GM23338 (cell line): ENCODE results near the gene ADI1. TPM values are rescaled to one million over a fixed set of nuclear protein-coding genes. Genes with fewer than 3 reads are reported as not detected.

Experiments
- ATAC-seq: fragments of 200-7000 bp; cut with Tn5 transposase; 3 replicates; pipeline ENCODE4 v1.9.1; 2020
- DNase-seq: peaks from one replicate; pipeline ENCODE4 v3.0.0-alpha.2; 2015; ENCODE audit warnings: low spot score
- H2AFZ ChIP-seq: fragments of 200-600 bp; sonication (generic); 2 replicates; pipeline ENCODE4 v1.8.0; 2016; ENCODE audit warnings: antibody characterized with exemption, mild to moderate bottlenecking, moderate library complexity
- H3F3A ChIP-seq: fragments of 200-600 bp; sonication (generic); replicated peaks from 2 replicates; pipeline ENCODE4 v1.8.0; 2017; ENCODE audit warnings: antibody characterized with exemption, mixed run types, low read depth
- H3K27ac ChIP-seq: fragments of 200-600 bp; sonication (generic); 2 replicates; pipeline ENCODE4 v1.6.1; 2016; ENCODE audit warnings: low read depth
- H3K27me3 ChIP-seq: fragments of 200-600 bp; sonication (generic); 2 replicates; pipeline ENCODE4 v1.8.0; 2016; ENCODE audit warnings: mild to moderate bottlenecking, mixed run types, moderate library complexity; ENCODE audit not compliant: insufficient read depth
- H3K36me3 ChIP-seq: fragments of 200-600 bp; sonication (generic); 2 replicates; pipeline ENCODE4 v1.8.0; 2016; ENCODE audit warnings: mild to moderate bottlenecking; ENCODE audit not compliant: insufficient read depth
- H3K4me1 ChIP-seq: fragments of 200-600 bp; sonication (generic); 2 replicates; pipeline ENCODE4 v1.8.0; 2016; ENCODE audit warnings: mild to moderate bottlenecking, moderate library complexity; ENCODE audit not compliant: insufficient read depth
- H3K4me2 ChIP-seq: fragments of 200-600 bp; sonication (generic); 2 replicates; pipeline ENCODE4 v1.7.1; 2017; ENCODE audit warnings: mixed run types
- H3K4me3 ChIP-seq: fragments of 200-600 bp; sonication (generic); 2 replicates; pipeline ENCODE4 v1.6.1; 2016; ENCODE audit warnings: mixed run types
- H3K79me2 ChIP-seq: fragments of 200-600 bp; sonication (generic); replicated peaks from 2 replicates; pipeline ENCODE4 v1.8.0; 2017; ENCODE audit warnings: mild to moderate bottlenecking; ENCODE audit not compliant: insufficient read depth
- H3K9me2 ChIP-seq: fragments of 200-600 bp; sonication (generic); 2 replicates; pipeline ENCODE4 v1.8.0; 2017; ENCODE audit not compliant: insufficient read depth
- H4K20me1 ChIP-seq: fragments of 200-600 bp; sonication (generic); replicated peaks from 2 replicates; pipeline ENCODE4 v1.8.0; 2017; ENCODE audit warnings: mild to moderate bottlenecking; ENCODE audit not compliant: insufficient read depth
- H3K27ac Mint-ChIP-seq: 2 replicates; pipeline ENCODE4 v1.8.0; 2020; ENCODE audit warnings: inconsistent platforms, mild to moderate bottlenecking, moderate library complexity, mixed read lengths
- H3K27me3 Mint-ChIP-seq: 3 replicates; pipeline ENCODE4 v1.8.0; 2022; ENCODE audit warnings: low read depth, mild to moderate bottlenecking, moderate library complexity, mixed read lengths, inconsistent platforms; ENCODE audit not compliant: insufficient read depth, poor library complexity
- H3K36me3 Mint-ChIP-seq: 3 replicates; pipeline ENCODE4 v1.8.0; 2021; ENCODE audit warnings: low read depth, mild to moderate bottlenecking, inconsistent platforms, moderate library complexity, mixed read lengths
- H3K4me1 Mint-ChIP-seq: 3 replicates; pipeline ENCODE4 v1.8.0; 2020; ENCODE audit warnings: mild to moderate bottlenecking, inconsistent platforms, mixed read lengths
- H3K4me3 Mint-ChIP-seq: 3 replicates; pipeline ENCODE4 v1.8.0; 2021; ENCODE audit warnings: moderate library complexity, mild to moderate bottlenecking, inconsistent platforms, mixed read lengths
- H3K9me3 Mint-ChIP-seq: 3 replicates; pipeline ENCODE4 v1.8.0; 2020; ENCODE audit warnings: moderate library complexity, mild to moderate bottlenecking, inconsistent platforms, mixed read lengths
- EZH2 ChIP-seq: fragments of 200-600 bp; sonication (generic); IDR thresholded peaks from one replicate; pipeline ENCODE4 v1.8.0; 2017; ENCODE audit warnings: antibody characterized with exemption, mild to moderate bottlenecking, low read depth; ENCODE audit not compliant: unreplicated experiment
- EZH2phosphoT487 ChIP-seq: fragments of 200-600 bp; sonication (generic); IDR thresholded peaks from one replicate; pipeline ENCODE4 v1.8.1; 2018; ENCODE audit warnings: antibody characterized with exemption; ENCODE audit not compliant: unreplicated experiment
- JUNB ChIP-seq: IDR thresholded peaks from one replicate; pipeline ENCODE4 v1.6.1; 2016; ENCODE audit warnings: antibody characterized with exemption; ENCODE audit not compliant: unreplicated experiment
- NANOG ChIP-seq: IDR thresholded peaks from 2 replicates; pipeline ENCODE4 v1.6.1; 2016; ENCODE audit warnings: antibody characterized with exemption, borderline replicate concordance
- ZNF114 ChIP-seq: fragments of 250-450 bp; sonication (Bioruptor Pico); IDR thresholded peaks from 2 replicates; pipeline ENCODE4 v1.5.0; 2020; ENCODE audit warnings: mild to moderate bottlenecking, moderate library complexity
- ZNF331 ChIP-seq: fragments of 250-450 bp; sonication (Bioruptor Pico); IDR thresholded peaks from 2 replicates; pipeline ENCODE4 v1.5.0; 2020; ENCODE audit warnings: low read depth, mild to moderate bottlenecking, moderate library complexity
- polyA plus RNA-seq: library from polyadenylated mRNA; unstranded; fragments of >200 nt; fragmentation: Nextera tagmentation; extraction: Ambion mirVana; gene quantifications from 2 replicates; pipeline ENCODE4 v1.2.1, GENCODE V29; 2016
- total RNA-seq: library from RNA; depleted of rRNA; stranded (reverse); fragments of >200 nt; shearing (Covaris generic); gene quantifications from 2 replicates; pipeline ENCODE4 v1.2.3, GENCODE V29; 2014
- TF ChIP-seq, protein P1 (sequence below): fragments of 250-450 bp; sonication (Bioruptor Pico); IDR thresholded peaks from 2 replicates; pipeline ENCODE4 v1.5.0; 2020; ENCODE audit warnings: mild to moderate bottlenecking, moderate library complexity
- TF ChIP-seq, protein P2 (sequence below): IDR thresholded peaks from 2 replicates; pipeline ENCODE4 v1.6.1; 2016; ENCODE audit warnings: antibody characterized with exemption
- TF ChIP-seq, protein P3 (sequence below), 2 experiments: fragments of 200-600 bp in 1 of 2; sonication (generic) in 1 of 2; conservative IDR thresholded peaks; 2 replicates each; pipeline versions ENCODE4 v1.5.1 to v1.6.1; 2016 to 2017; ENCODE audit warnings: antibody characterized with exemption in 2 of 2, low read depth in 2 of 2, mild to moderate bottlenecking in 2 of 2, moderate library complexity in 1 of 2
- TF ChIP-seq, protein P4 (sequence below): IDR thresholded peaks from one replicate; pipeline ENCODE4 v1.6.1; 2018; ENCODE audit warnings: antibody characterized with exemption; ENCODE audit not compliant: unreplicated experiment

Gene ADI1
- total and polyA plus RNA-seq, 2 experiments from 2014 or later = 16.3 to 31.9 TPM

DNA sequence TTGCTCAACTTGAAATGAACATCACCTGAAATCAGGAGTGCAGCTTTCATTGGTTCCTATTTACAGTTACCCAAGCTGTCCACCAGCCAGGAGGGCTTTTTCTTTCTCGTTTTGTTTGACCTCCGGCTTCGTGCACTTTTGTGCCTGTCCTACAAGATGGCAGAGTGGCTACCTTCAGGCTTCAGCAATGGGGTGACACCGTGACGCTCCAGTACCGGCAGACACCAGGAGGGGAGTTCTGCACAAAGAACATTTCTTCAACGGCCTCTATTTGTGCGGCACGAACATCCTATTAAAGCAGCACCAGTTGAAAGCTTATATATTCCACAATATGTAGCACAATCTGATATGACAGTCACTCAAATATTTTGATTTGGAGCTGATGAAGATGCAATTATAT lies 20.5 kb upstream of the ADI1 start:
- peaks cover 18% of the 10 kb centered on the region for H4K20me1 ChIP-seq
- peak; percentile 51 for DNase-seq
- H3K4me1 Mint-ChIP-seq = peaks cover 11% of the 10 kb centered on the region; the same call in 1 of the 3 replicates
- H3K4me1 ChIP-seq = no peaks in the 10 kb centered on the region
- peaks cover 7% of the 10 kb centered on the region for H3K27me3 Mint-ChIP-seq
- H3K4me3 ChIP-seq = no peak overlapping the region
- no peak overlapping the region for H2AFZ ChIP-seq
- ATAC-seq = 0 out of 3 replicates have a peak, but pooled peaks have one; percentile 11
- H3K79me2 ChIP-seq = peaks cover 34% of the 10 kb centered on the region
- H3K27ac Mint-ChIP-seq = no peak overlapping the region; the same call in 1 of the 2 replicates
- no peaks in the 10 kb centered on the region; the same call in 2 of the 3 replicates for H3K9me3 Mint-ChIP-seq
- TF ChIP-seq JUNB (no peak), ZNF114 (CRISPR knock-in tag) (no peak), EZH2phosphoT487 (no peak), ZNF331 (no peak), EZH2 (no peak), NANOG (no peak)
- TF ChIP-seq, protein P1, sequence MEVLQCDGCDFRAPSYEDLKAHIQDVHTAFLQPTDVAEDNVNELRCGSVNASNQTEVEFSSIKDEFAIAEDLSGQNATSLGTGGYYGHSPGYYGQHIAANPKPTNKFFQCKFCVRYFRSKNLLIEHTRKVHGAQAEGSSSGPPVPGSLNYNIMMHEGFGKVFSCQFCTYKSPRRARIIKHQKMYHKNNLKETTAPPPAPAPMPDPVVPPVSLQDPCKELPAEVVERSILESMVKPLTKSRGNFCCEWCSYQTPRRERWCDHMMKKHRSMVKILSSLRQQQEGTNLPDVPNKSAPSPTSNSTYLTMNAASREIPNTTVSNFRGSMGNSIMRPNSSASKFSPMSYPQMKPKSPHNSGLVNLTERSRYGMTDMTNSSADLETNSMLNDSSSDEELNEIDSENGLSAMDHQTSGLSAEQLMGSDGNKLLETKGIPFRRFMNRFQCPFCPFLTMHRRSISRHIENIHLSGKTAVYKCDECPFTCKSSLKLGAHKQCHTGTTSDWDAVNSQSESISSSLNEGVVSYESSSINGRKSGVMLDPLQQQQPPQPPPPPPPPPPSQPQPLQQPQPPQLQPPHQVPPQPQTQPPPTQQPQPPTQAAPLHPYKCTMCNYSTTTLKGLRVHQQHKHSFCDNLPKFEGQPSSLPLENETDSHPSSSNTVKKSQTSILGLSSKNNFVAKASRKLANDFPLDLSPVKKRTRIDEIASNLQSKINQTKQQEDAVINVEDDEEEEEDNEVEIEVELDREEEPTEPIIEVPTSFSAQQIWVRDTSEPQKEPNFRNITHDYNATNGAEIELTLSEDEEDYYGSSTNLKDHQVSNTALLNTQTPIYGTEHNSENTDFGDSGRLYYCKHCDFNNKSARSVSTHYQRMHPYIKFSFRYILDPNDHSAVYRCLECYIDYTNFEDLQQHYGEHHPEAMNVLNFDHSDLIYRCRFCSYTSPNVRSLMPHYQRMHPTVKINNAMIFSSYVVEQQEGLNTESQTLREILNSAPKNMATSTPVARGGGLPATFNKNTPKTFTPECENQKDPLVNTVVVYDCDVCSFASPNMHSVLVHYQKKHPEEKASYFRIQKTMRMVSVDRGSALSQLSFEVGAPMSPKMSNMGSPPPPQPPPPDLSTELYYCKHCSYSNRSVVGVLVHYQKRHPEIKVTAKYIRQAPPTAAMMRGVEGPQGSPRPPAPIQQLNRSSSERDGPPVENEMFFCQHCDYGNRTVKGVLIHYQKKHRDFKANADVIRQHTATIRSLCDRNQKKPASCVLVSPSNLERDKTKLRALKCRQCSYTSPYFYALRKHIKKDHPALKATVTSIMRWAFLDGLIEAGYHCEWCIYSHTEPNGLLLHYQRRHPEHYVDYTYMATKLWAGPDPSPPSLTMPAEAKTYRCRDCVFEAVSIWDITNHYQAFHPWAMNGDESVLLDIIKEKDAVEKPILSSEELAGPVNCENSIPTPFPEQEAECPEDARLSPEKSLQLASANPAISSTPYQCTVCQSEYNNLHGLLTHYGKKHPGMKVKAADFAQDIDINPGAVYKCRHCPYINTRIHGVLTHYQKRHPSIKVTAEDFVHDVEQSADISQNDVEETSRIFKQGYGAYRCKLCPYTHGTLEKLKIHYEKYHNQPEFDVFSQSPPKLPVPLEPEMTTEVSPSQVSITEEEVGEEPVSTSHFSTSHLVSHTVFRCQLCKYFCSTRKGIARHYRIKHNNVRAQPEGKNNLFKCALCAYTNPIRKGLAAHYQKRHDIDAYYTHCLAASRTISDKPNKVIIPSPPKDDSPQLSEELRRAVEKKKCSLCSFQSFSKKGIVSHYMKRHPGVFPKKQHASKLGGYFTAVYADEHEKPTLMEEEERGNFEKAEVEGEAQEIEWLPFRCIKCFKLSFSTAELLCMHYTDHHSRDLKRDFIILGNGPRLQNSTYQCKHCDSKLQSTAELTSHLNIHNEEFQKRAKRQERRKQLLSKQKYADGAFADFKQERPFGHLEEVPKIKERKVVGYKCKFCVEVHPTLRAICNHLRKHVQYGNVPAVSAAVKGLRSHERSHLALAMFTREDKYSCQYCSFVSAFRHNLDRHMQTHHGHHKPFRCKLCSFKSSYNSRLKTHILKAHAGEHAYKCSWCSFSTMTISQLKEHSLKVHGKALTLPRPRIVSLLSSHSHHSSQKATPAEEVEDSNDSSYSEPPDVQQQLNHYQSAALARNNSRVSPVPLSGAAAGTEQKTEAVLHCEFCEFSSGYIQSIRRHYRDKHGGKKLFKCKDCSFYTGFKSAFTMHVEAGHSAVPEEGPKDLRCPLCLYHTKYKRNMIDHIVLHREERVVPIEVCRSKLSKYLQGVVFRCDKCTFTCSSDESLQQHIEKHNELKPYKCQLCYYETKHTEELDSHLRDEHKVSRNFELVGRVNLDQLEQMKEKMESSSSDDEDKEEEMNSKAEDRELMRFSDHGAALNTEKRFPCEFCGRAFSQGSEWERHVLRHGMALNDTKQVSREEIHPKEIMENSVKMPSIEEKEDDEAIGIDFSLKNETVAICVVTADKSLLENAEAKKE (CRISPR knock-in tag) = no peak
- TF ChIP-seq, protein P2, sequence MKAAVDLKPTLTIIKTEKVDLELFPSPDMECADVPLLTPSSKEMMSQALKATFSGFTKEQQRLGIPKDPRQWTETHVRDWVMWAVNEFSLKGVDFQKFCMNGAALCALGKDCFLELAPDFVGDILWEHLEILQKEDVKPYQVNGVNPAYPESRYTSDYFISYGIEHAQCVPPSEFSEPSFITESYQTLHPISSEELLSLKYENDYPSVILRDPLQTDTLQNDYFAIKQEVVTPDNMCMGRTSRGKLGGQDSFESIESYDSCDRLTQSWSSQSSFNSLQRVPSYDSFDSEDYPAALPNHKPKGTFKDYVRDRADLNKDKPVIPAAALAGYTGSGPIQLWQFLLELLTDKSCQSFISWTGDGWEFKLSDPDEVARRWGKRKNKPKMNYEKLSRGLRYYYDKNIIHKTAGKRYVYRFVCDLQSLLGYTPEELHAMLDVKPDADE = no peak
- TF ChIP-seq, protein P3, sequence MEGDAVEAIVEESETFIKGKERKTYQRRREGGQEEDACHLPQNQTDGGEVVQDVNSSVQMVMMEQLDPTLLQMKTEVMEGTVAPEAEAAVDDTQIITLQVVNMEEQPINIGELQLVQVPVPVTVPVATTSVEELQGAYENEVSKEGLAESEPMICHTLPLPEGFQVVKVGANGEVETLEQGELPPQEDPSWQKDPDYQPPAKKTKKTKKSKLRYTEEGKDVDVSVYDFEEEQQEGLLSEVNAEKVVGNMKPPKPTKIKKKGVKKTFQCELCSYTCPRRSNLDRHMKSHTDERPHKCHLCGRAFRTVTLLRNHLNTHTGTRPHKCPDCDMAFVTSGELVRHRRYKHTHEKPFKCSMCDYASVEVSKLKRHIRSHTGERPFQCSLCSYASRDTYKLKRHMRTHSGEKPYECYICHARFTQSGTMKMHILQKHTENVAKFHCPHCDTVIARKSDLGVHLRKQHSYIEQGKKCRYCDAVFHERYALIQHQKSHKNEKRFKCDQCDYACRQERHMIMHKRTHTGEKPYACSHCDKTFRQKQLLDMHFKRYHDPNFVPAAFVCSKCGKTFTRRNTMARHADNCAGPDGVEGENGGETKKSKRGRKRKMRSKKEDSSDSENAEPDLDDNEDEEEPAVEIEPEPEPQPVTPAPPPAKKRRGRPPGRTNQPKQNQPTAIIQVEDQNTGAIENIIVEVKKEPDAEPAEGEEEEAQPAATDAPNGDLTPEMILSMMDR (conservative IDR thresholded peaks at IDR 0.05; ENCODE audit: low read depth in 2 of 2) = no peak
- TF ChIP-seq, protein P4, sequence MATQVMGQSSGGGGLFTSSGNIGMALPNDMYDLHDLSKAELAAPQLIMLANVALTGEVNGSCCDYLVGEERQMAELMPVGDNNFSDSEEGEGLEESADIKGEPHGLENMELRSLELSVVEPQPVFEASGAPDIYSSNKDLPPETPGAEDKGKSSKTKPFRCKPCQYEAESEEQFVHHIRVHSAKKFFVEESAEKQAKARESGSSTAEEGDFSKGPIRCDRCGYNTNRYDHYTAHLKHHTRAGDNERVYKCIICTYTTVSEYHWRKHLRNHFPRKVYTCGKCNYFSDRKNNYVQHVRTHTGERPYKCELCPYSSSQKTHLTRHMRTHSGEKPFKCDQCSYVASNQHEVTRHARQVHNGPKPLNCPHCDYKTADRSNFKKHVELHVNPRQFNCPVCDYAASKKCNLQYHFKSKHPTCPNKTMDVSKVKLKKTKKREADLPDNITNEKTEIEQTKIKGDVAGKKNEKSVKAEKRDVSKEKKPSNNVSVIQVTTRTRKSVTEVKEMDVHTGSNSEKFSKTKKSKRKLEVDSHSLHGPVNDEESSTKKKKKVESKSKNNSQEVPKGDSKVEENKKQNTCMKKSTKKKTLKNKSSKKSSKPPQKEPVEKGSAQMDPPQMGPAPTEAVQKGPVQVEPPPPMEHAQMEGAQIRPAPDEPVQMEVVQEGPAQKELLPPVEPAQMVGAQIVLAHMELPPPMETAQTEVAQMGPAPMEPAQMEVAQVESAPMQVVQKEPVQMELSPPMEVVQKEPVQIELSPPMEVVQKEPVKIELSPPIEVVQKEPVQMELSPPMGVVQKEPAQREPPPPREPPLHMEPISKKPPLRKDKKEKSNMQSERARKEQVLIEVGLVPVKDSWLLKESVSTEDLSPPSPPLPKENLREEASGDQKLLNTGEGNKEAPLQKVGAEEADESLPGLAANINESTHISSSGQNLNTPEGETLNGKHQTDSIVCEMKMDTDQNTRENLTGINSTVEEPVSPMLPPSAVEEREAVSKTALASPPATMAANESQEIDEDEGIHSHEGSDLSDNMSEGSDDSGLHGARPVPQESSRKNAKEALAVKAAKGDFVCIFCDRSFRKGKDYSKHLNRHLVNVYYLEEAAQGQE = no peak
- H3K36me3 Mint-ChIP-seq = peaks cover 54% of the 10 kb centered on the region
- H3K36me3 ChIP-seq = peaks cover 27% of the 10 kb centered on the region
- no peak overlapping the region for H3K27ac ChIP-seq
- 0 out of 2 replicates have a peak, but pooled peaks cover 8% of the 10 kb centered on the region for H3F3A ChIP-seq
- no peak overlapping the region for H3K4me3 Mint-ChIP-seq
- no peak overlapping the region for H3K4me2 ChIP-seq
- H3K9me2 ChIP-seq = no peaks in the 10 kb centered on the region
- no peaks in the 10 kb centered on the region for H3K27me3 ChIP-seq
